ENCODE measurements around the gene SMOC2.

- no peak for TF ChIP-seq CTCF (IDR thresholded peaks at IDR 0.05)
- peak; percentile 11 to 73 for TF ChIP-seq POLR2AphosphoS5 (IDR thresholded peaks at IDR 0.05)
- no peak for TF ChIP-seq POLR2A (IDR thresholded peaks at IDR 0.05; ENCODE audit: low read depth)
- no peak for TF ChIP-seq EP300 (IDR thresholded peaks at IDR 0.05)
Measured at GRCh38 chr6:168699631-168700295, 258.8 kb downstream of the SMOC2 start.
